H9 (cell line): Measurements from ENCODE around the gene PRSS8. TPM values are rescaled to one million over a fixed set of nuclear protein-coding genes. Genes with fewer than 3 reads are reported as not detected.

Experiments used
- DNase-seq: peaks from one replicate; pipeline ENCODE4 v3.0.0-alpha.2; 2017
- H2AFZ ChIP-seq: one replicate; pipeline ENCODE4 v1.6.1; 2013; ENCODE audit warnings: mild to moderate bottlenecking, low read length, control low read depth, moderate library complexity
- H2AK5ac ChIP-seq: 2 replicates; pipeline ENCODE4 v1.6.1; 2013; ENCODE audit warnings: low read length, control low read depth, mixed read lengths; ENCODE audit not compliant: insufficient read length
- H2BK120ac ChIP-seq: one replicate; pipeline ENCODE4 v1.6.1; 2013; ENCODE audit warnings: low read depth, mild to moderate bottlenecking, low read length, control low read depth, inconsistent platforms; ENCODE audit not compliant: poor library complexity, severe bottlenecking
- H2BK12ac ChIP-seq: 2 replicates; pipeline ENCODE4 v1.6.1; 2013; ENCODE audit warnings: low read length, control low read depth, mixed read lengths, low read depth; ENCODE audit not compliant: insufficient read length
- H2BK15ac ChIP-seq: 2 replicates; pipeline ENCODE4 v1.6.1; 2013; ENCODE audit warnings: low read depth, low read length, control low read depth
- H2BK20ac ChIP-seq: one replicate; pipeline ENCODE4 v1.6.1; 2013; ENCODE audit warnings: low read depth, mild to moderate bottlenecking, low read length, control low read depth, inconsistent platforms; ENCODE audit not compliant: poor library complexity, severe bottlenecking
- H2BK5ac ChIP-seq: 2 replicates; pipeline ENCODE4 v1.6.1; 2013; ENCODE audit warnings: low read length, control low read depth, mixed read lengths; ENCODE audit not compliant: insufficient read length
- H3K14ac ChIP-seq: 2 replicates; pipeline ENCODE4 v1.6.1; 2013; ENCODE audit warnings: low read length, control low read depth; ENCODE audit not compliant: insufficient read depth
- H3K18ac ChIP-seq: 2 replicates; pipeline ENCODE4 v1.6.1; 2013; ENCODE audit warnings: low read depth, mild to moderate bottlenecking, mixed read lengths, low read length, control low read depth; ENCODE audit not compliant: insufficient read length
- H3K23ac ChIP-seq: 2 replicates; pipeline ENCODE4 v1.6.1; 2013; ENCODE audit warnings: low read length, control low read depth, mixed read lengths, low read depth; ENCODE audit not compliant: insufficient read length
- H3K23me2 ChIP-seq: 2 replicates; pipeline ENCODE4 v1.6.1; 2013; ENCODE audit warnings: low read depth, mild to moderate bottlenecking, mixed read lengths, low read length, control low read depth; ENCODE audit not compliant: insufficient read length, poor library complexity, severe bottlenecking
- H3K27ac ChIP-seq: 2 replicates; pipeline ENCODE4 v1.5.1; 2013; ENCODE audit warnings: low read length, control low read depth, mixed read lengths, low read depth; ENCODE audit not compliant: insufficient read length
- H3K27me3 ChIP-seq: 2 replicates; pipeline ENCODE4 v1.6.1; 2013; ENCODE audit warnings: low read length, control low read depth, inconsistent platforms; ENCODE audit not compliant: insufficient read depth
- H3K4ac ChIP-seq: 2 replicates; pipeline ENCODE4 v1.6.1; 2013; ENCODE audit warnings: low read depth, mild to moderate bottlenecking, control low read depth, inconsistent platforms, low read length, moderate library complexity
- H3K4me1 ChIP-seq: 2 replicates; pipeline ENCODE4 v1.6.1; 2013; ENCODE audit warnings: low read length, control low read depth, inconsistent platforms; ENCODE audit not compliant: insufficient read depth
- H3K4me2 ChIP-seq: 2 replicates; pipeline ENCODE4 v1.6.1; 2013; ENCODE audit warnings: low read length, control low read depth, mixed read lengths; ENCODE audit not compliant: insufficient read length, insufficient read depth
- H3K56ac ChIP-seq: 2 replicates; pipeline ENCODE4 v1.6.1; 2013; ENCODE audit warnings: low read depth, mild to moderate bottlenecking, mixed read lengths, low read length, control low read depth; ENCODE audit not compliant: insufficient read length
- H3K79me1 ChIP-seq: 2 replicates; pipeline ENCODE4 v1.6.1; 2013; ENCODE audit warnings: low read depth, mild to moderate bottlenecking, moderate library complexity, low read length, control low read depth, inconsistent platforms; ENCODE audit not compliant: insufficient read depth, poor library complexity, severe bottlenecking
- H3K79me2 ChIP-seq: 2 replicates; pipeline ENCODE4 v1.6.1; 2013; ENCODE audit warnings: low read length, control low read depth, inconsistent platforms; ENCODE audit not compliant: insufficient read depth
- H3K9ac ChIP-seq: 2 replicates; pipeline ENCODE4 v1.6.1; 2013; ENCODE audit warnings: low read length, control low read depth, mixed read lengths; ENCODE audit not compliant: insufficient read length; ENCODE audit errors: extremely low read depth
- H3K9me3 ChIP-seq: one replicate; pipeline ENCODE4 v1.6.1; 2013; ENCODE audit warnings: low read depth, low read length, inconsistent platforms; ENCODE audit not compliant: control insufficient read depth
- H3T11ph ChIP-seq: one replicate; pipeline ENCODE4 v1.6.1; 2013; ENCODE audit warnings: mild to moderate bottlenecking, low read length, control low read depth, inconsistent platforms
- H4K20me1 ChIP-seq: one replicate; pipeline ENCODE4 v1.6.1; 2013; ENCODE audit not compliant: control insufficient read depth, insufficient read length, insufficient read depth
- H4K5ac ChIP-seq: 2 replicates; pipeline ENCODE4 v1.6.1; 2013; ENCODE audit warnings: low read depth, mild to moderate bottlenecking, mixed read lengths, low read length, control low read depth; ENCODE audit not compliant: insufficient read length
- H4K8ac ChIP-seq: replicated peaks from 2 replicates; pipeline ENCODE4 v1.6.1; 2013; ENCODE audit warnings: low read length, control low read depth, mixed read lengths, low read depth; ENCODE audit not compliant: insufficient read length
- H4K91ac ChIP-seq: 2 replicates; pipeline ENCODE4 v1.6.1; 2013; ENCODE audit warnings: low read depth, mild to moderate bottlenecking, moderate library complexity, mixed read lengths, low read length, control low read depth; ENCODE audit not compliant: insufficient read length
- H3K27ac Mint-ChIP-seq, 3 experiments: 2 replicates in 2 of 3; 3 replicates in 1 of 3; pipeline ENCODE4 v1.8.0; 2020 to 2021; ENCODE audit warnings: mixed read lengths in 3 of 3, mild to moderate bottlenecking in 1 of 3, moderate library complexity in 1 of 3
- H3K27me3 Mint-ChIP-seq: 2 replicates; pipeline ENCODE4 v1.8.0; 2021; ENCODE audit warnings: low read depth, mild to moderate bottlenecking, moderate library complexity, mixed read lengths
- H3K36me3 Mint-ChIP-seq, 3 experiments: 2 replicates in 2 of 3; 3 replicates in 1 of 3; pipeline ENCODE4 v1.8.0; 2020 to 2021; ENCODE audit warnings: low read depth in 3 of 3, mixed read lengths in 3 of 3; ENCODE audit not compliant: insufficient read depth in 1 of 3
- H3K4me1 Mint-ChIP-seq, 2 experiments: 2 replicates each; pipeline ENCODE4 v1.8.0; 2020; ENCODE audit warnings: mixed read lengths in 2 of 2
- H3K4me3 Mint-ChIP-seq, 2 experiments: 2 replicates in 1 of 2; 3 replicates in 1 of 2; pipeline ENCODE4 v1.8.0; 2020 to 2021; ENCODE audit warnings: mild to moderate bottlenecking in 2 of 2, mixed read lengths in 2 of 2, moderate library complexity in 1 of 2
- H3K9me3 Mint-ChIP-seq, 2 experiments: 2 replicates in 1 of 2; 3 replicates in 1 of 2; pipeline ENCODE4 v1.8.0; 2020; ENCODE audit warnings: mild to moderate bottlenecking in 2 of 2, mixed read lengths in 2 of 2, moderate library complexity in 1 of 2
- WGBS: extraction: QIAGEN DNeasy Blood & Tissue Kit; methylation state at CpG from one replicate; pipeline ENCODE4 v1.1.7; 2013; ENCODE audit warnings: missing lambda C conversion rate, low lambda C conversion rate, mixed read lengths; ENCODE audit not compliant: insufficient read length; ENCODE audit errors: extremely low coverage; 5-methylcytosine and 5-hydroxymethylcytosine counted together
- long read RNA-seq: library from polyadenylated mRNA; unstranded; transcript quantifications from one replicate; pipeline ENCODE4 v2.0.0, GENCODE V29; 2020
- total RNA-seq: library from RNA; stranded (reverse); gene quantifications from 2 replicates; pipeline ENCODE4 v1.2.1, GENCODE V29; 2021
- TF ChIP-seq, protein P1 (sequence below): fragments of 200-600 bp; sonication (generic); conservative IDR thresholded peaks from 3 replicates; pipeline ENCODE4 v1.8.0; 2021; ENCODE audit warnings: antibody characterized with exemption, mild to moderate bottlenecking

Gene PRSS8
- total RNA-seq = 64.0 and 65.0 TPM in 2 replicates
- long read RNA-seq, partial matches to known transcripts = 30 of 451 reads
- long read RNA-seq, other reads (novel, unspliced or antisense) = 421 of 451 reads

DNA sequence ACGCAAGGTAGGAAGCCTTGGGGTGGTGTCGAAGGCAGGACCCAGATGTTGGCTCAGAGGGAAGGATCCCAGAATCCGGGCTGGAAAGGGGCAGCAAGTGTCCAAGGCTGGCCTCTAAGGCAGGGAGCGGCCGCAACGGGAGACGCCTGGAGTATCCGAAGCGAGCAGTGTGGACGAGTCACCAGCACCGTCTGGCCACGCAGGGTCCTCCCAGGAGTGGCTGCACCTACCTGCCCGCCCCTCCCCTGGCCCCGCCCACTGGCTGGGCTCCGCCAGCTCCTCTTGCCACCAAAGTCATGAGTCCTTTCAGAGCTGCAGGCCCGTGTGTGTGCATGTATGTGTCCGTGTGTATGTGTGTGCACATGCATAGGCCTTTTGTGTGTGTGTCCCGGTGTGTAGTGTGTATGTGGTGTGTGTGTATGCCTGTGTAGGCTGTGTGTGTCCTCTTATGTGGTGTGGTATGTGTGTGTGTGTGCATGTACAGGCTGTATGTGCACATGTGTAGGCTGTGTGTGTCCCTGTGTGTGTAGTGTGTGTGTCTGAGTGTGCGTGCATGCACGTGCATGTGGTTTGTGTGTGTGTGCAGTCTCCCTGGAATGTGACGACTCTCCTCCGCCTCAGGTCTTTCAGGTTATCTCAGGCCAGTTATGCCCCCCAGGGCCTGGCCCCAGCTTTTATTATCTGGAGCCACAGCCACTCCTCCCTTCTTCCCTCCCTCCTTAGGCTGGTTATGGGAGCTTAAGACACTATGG, at the start of gene PRSS8:
TSS of gene PRSS8 (minus strand) at position 193 of the 752 bp plus-strand sequence. CDS start 229 bp downstream, outside the sequence.
- Histone ChIP-seq H3K27ac (no peak within 1 kb of the TSS), H2BK120ac (no peak within 1 kb of the TSS), H4K91ac (no peak within 1 kb of the TSS), H3K14ac (0 out of 2 replicates have a peak within 1 kb of the TSS, but pooled peaks have one; percentile 56), H3K79me1 (peaks cover 5% of the 10 kb centered on the region), H3T11ph (no peak within 1 kb of the TSS), H3K9ac (peak within 1 kb of the TSS; percentile 81), H2BK20ac (no peak within 1 kb of the TSS), H3K23ac (no peak within 1 kb of the TSS), H3K27me3 (no peaks in the 10 kb centered on the region), H4K20me1 (no peaks in the 10 kb centered on the region), H4K8ac (no peak within 1 kb of the TSS), H3K23me2 (peaks cover 5% of the 10 kb centered on the region), H3K4ac (no peak within 1 kb of the TSS; the same call in 1 of the 2 replicates), H4K5ac (no peak within 1 kb of the TSS), H3K4me2 (peak within 1 kb of the TSS; percentile 38), H2BK15ac (no peak within 1 kb of the TSS; the same call in 1 of the 2 replicates), H2BK5ac (no peak within 1 kb of the TSS), H2BK12ac (no peak within 1 kb of the TSS), H3K79me2 (peaks cover 4% of the 10 kb centered on the region; the same call in 1 of the 2 replicates), H2AFZ (no peak within 1 kb of the TSS), H3K56ac (no peak within 1 kb of the TSS), H3K9me3 (no peaks in the 10 kb centered on the region), H3K4me1 (peaks cover 15% of the 10 kb centered on the region; the same call in 1 of the 2 replicates), H2AK5ac (no peak within 1 kb of the TSS), H3K18ac (peak within 1 kb of the TSS; percentile 89)
- H3K4me1 Mint-ChIP-seq = peaks cover 54 to 67% of the 10 kb centered on the region in 2 experiments
- peaks cover 24 to 30% (median 27%) of the 10 kb centered on the region in 3 experiments for H3K36me3 Mint-ChIP-seq
- peak within 1 kb of the TSS; percentile 95 to 99 (median 97) for H3K27ac Mint-ChIP-seq
- peak; percentile 75 for DNase-seq
- no peaks in the 10 kb centered on the region for H3K27me3 Mint-ChIP-seq
- TF ChIP-seq, protein P1, sequence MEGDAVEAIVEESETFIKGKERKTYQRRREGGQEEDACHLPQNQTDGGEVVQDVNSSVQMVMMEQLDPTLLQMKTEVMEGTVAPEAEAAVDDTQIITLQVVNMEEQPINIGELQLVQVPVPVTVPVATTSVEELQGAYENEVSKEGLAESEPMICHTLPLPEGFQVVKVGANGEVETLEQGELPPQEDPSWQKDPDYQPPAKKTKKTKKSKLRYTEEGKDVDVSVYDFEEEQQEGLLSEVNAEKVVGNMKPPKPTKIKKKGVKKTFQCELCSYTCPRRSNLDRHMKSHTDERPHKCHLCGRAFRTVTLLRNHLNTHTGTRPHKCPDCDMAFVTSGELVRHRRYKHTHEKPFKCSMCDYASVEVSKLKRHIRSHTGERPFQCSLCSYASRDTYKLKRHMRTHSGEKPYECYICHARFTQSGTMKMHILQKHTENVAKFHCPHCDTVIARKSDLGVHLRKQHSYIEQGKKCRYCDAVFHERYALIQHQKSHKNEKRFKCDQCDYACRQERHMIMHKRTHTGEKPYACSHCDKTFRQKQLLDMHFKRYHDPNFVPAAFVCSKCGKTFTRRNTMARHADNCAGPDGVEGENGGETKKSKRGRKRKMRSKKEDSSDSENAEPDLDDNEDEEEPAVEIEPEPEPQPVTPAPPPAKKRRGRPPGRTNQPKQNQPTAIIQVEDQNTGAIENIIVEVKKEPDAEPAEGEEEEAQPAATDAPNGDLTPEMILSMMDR = no peak
- no peaks in the 10 kb centered on the region; a peak in 1 of 5 replicates for H3K9me3 Mint-ChIP-seq
- no CpG with 5 or more reads among the region's 22 CpGs for WGBS
- H3K4me3 Mint-ChIP-seq = peak within 1 kb of the TSS; percentile 81 to 92
